Measurements from ENCODE around the gene FAAP20. TPM values are rescaled to one million over a fixed set of nuclear protein-coding genes. Genes with fewer than 3 reads are reported as not detected.

Gene FAAP20
- total RNA-seq, 4 donors from 2014 or later = 19.4 to 84.5 (median 34.9) TPM

- Histone ChIP-seq H3K36me3 (no peaks in the 10 kb centered on the region), H3K4me1 (no peaks in the 10 kb centered on the region), H3K4me3 (no peak overlapping the region), H3K9me3 (no peaks in the 10 kb centered on the region), H3K27ac (no peak overlapping the region), H3K27me3 (no peaks in the 10 kb centered on the region)
- in situ Hi-C loops (cut with MboI; ENCODE audit: low pct_ligation_motif_present in 1 of 4, low pct_unique_long_range_greater_than_20kb in 1 of 4, low sequenced_read_pairs in 3 of 4) (loop anchor here in 2 of 4 donors (25.0 kb wide), 2 partner anchors 357 to 607 kb away; partner anchors contain the start of genes HES5 (in 1 of the 2) and PANK4 (in 1 of the 2)), intact Hi-C loops (cut with DNase I; ENCODE audit: low total_unique reads) (loop anchor here (5.0 kb wide), 1 partner anchor 38 kb away; no protein-coding TSS in a partner anchor)
- no peak for TF ChIP-seq POLR2A (IDR thresholded peaks at IDR 0.05)
- TF ChIP-seq POLR2AphosphoS5 (IDR thresholded peaks at IDR 0.05) = no peak
- no peak for TF ChIP-seq CTCF (IDR thresholded peaks at IDR 0.05)
- TF ChIP-seq EP300 (IDR thresholded peaks at IDR 0.05; ENCODE audit: low read depth) = no peak
- WGBS, 2 donors (ENCODE audit: low coverage in 1 of 2) = 84 to 90% methylated on average over 10 to 51 of the region's 58 CpGs
- DNase-seq = no peak
Measured at GRCh38 chr1:2180297-2181245, 14.0 kb downstream of the FAAP20 start.

GRCh38 chr1:2179283-2180013 lies 15.1 kb downstream of the FAAP20 start:
- DNase-seq = no peak
- H3K36me3 ChIP-seq = no peaks in the 10 kb centered on the region
- H3K4me3 ChIP-seq = no peak overlapping the region
- H3K4me1 ChIP-seq = no peaks in the 10 kb centered on the region
- no peak for TF ChIP-seq EP300 (IDR thresholded peaks at IDR 0.05; ENCODE audit: low read depth)
- no peak for TF ChIP-seq POLR2A (IDR thresholded peaks at IDR 0.05)
- no peak for TF ChIP-seq POLR2AphosphoS5 (IDR thresholded peaks at IDR 0.05)
- no peak for TF ChIP-seq CTCF (IDR thresholded peaks at IDR 0.05)
- in situ Hi-C loops (cut with MboI; ENCODE audit: low pct_ligation_motif_present in 1 of 4, low pct_unique_long_range_greater_than_20kb in 1 of 4, low sequenced_read_pairs in 3 of 4) (loop anchor here in 2 of 4 donors (25.0 kb wide), 2 partner anchors 358 to 608 kb away; partner anchors contain the start of genes HES5 (in 1 of the 2) and PANK4 (in 1 of the 2)), intact Hi-C loops (cut with DNase I; ENCODE audit: low total_unique reads) (loop anchor here (5.0 kb wide), 1 partner anchor 37 kb away; no protein-coding TSS in a partner anchor)
- 78% methylated on average over 8 to 25 of the region's 28 CpGs for WGBS, 2 donors (ENCODE audit: low coverage in 1 of 2)
- no peaks in the 10 kb centered on the region for H3K9me3 ChIP-seq
- H3K27ac ChIP-seq = no peak overlapping the region
- H3K27me3 ChIP-seq = no peaks in the 10 kb centered on the region

- 89 to 92% methylated on average over 3 to 8 of the region's 16 CpGs for WGBS, 2 donors (ENCODE audit: low coverage in 1 of 2)
- DNase-seq = no peak
- intact Hi-C loops (cut with DNase I; ENCODE audit: low total_unique reads) = no loop called here
- Histone ChIP-seq H3K36me3 (no peaks in the 10 kb centered on the region), H3K27ac (no peak overlapping the region), H3K9me3 (no peaks in the 10 kb centered on the region), H3K4me1 (no peaks in the 10 kb centered on the region), H3K4me3 (no peak overlapping the region), H3K27me3 (no peaks in the 10 kb centered on the region)
- in situ Hi-C loops (cut with MboI; ENCODE audit: low pct_ligation_motif_present in 1 of 4, low pct_unique_long_range_greater_than_20kb in 1 of 4, low sequenced_read_pairs in 3 of 4) = loop anchor here in 2 of 4 donors (25.0 kb wide), 2 partner anchors 358 to 608 kb away; partner anchors contain the start of genes HES5 (in 1 of the 2) and PANK4 (in 1 of the 2)
- no peak for TF ChIP-seq CTCF (IDR thresholded peaks at IDR 0.05)
- TF ChIP-seq POLR2A (IDR thresholded peaks at IDR 0.05) = no peak
- TF ChIP-seq POLR2AphosphoS5 (IDR thresholded peaks at IDR 0.05) = no peak
- no peak for TF ChIP-seq EP300 (IDR thresholded peaks at IDR 0.05; ENCODE audit: low read depth)
Measured at GRCh38 chr1:2178875-2179274, 15.7 kb downstream of the FAAP20 start.
